GM12878 (cell line): ENCODE results near the gene RAB36. TPM values are rescaled to one million over a fixed set of nuclear protein-coding genes. Genes with fewer than 3 reads are reported as not detected.

Experiments used
- CHD2 ChIP-seq: IDR thresholded peaks from 2 replicates; pipeline ENCODE4 v1.6.1; 2011; ENCODE audit warnings: low read depth, low read length, improper control_type of control experiment, borderline replicate concordance
- CREM ChIP-seq: IDR thresholded peaks from 2 replicates; pipeline ENCODE4 v1.6.1; 2014; ENCODE audit warnings: antibody characterized with exemption, low read depth
- ELK1 ChIP-seq: IDR thresholded peaks from 2 replicates; pipeline ENCODE4 v1.6.1; 2012; ENCODE audit warnings: low read depth, low read length, improper control_type of control experiment
- HCFC1 ChIP-seq: fragments of 150-350 bp; IDR thresholded peaks from 2 replicates; pipeline ENCODE4 v1.6.1; 2014; ENCODE audit warnings: low read length
- IRF5 ChIP-seq: fragments of 450-650 bp; IDR thresholded peaks from 2 replicates; pipeline ENCODE4 v1.6.1; 2017; ENCODE audit warnings: borderline replicate concordance
- MTA3 ChIP-seq: IDR thresholded peaks from 2 replicates; pipeline ENCODE4 v1.6.1; 2012; ENCODE audit warnings: low read length, inconsistent platforms, borderline replicate concordance
- NR2F1 ChIP-seq: fragments of 450-650 bp; conservative IDR thresholded peaks from 2 replicates; pipeline ENCODE4 v1.6.1; 2017; ENCODE audit warnings: mild to moderate bottlenecking
- SKIL ChIP-seq: fragments of 450-650 bp; IDR thresholded peaks from 2 replicates; pipeline ENCODE4 v1.6.1; 2017; ENCODE audit warnings: mild to moderate bottlenecking, low read depth, inconsistent platforms; ENCODE audit not compliant: poor library complexity, severe bottlenecking
- SMAD1 ChIP-seq: fragments of 450-650 bp; IDR thresholded peaks from 2 replicates; pipeline ENCODE4 v1.6.1; 2018; ENCODE audit warnings: mild to moderate bottlenecking, low read depth; ENCODE audit not compliant: partially characterized antibody
- ZNF592 ChIP-seq: fragments of 450-650 bp; IDR thresholded peaks from 2 replicates; pipeline ENCODE4 v1.6.1; 2017; ENCODE audit warnings: mild to moderate bottlenecking, moderate library complexity
- polyA plus RNA-seq, 11 experiments: library from polyadenylated mRNA; depleted of rRNA in 4 of 11; unstranded in 6 of 11; stranded (reverse) in 5 of 11; fragments of >200 nt; fragmentation: Nextera tagmentation in 4 of 11; fragmentation: Illumina TruSeq in 1 of 11; extraction: Ambion mirVana in 4 of 11; extraction: Trizol in 1 of 11; gene quantifications; 1 replicate in 1 of 11; 2 replicates in 10 of 11; pipeline versions ENCODE4 v1.2.1 to v1.2.3, GENCODE V29; 2011 to 2016; ENCODE audit warnings: inconsistent platforms in 2 of 11, missing spikeins in 2 of 11, low read depth in 1 of 11
- total RNA-seq, 4 experiments: library from RNA; depleted of rRNA in 3 of 4; stranded (reverse); fragments of >200 nt in 3 of 4; fragmentation: Illumina TruSeq in 1 of 4; extraction: Trizol in 1 of 4; gene quantifications; 2 replicates each; pipeline versions ENCODE4 v1.2.1 to v1.2.3, GENCODE V29; 2013 to 2021

The RAB36 gene
- total and polyA plus RNA-seq, 10 of the 15 experiments (the other 5 are each of a cell fraction or from before 2014, with no cell fraction given), result 0.31 to 2.7 (median 1.1) TPM

GRCh38 chr22:23193882-23194281 is 48.6 kb downstream of the RAB36 start (continued):
- TF ChIP-seq MTA3 (no peak), HCFC1 (no peak), ELK1 (no peak), ZNF592 (no peak), SKIL (no peak), IRF5 (no peak), CREM (no peak), CHD2 (no peak), SMAD1 (no peak), NR2F1 (no peak)
- TF ChIP-seq, all 136 proteins: peak for 0
